ENCODE data around the gene TMEM81. TPM values are rescaled to one million over a fixed set of nuclear protein-coding genes. Genes with fewer than 3 reads are reported as not detected.

Gene TMEM81
- total RNA-seq, 2 donors from 2014 or later: 1.3 to 2.0 TPM

- Histone ChIP-seq H3K36me3 (replicated peaks in 1 of 2; ENCODE audit: insufficient read depth in 1 of 2, low read depth in 2 of 2) (no peaks in the 10 kb centered on the region), H3K27ac (no peak overlapping the region), H3K4me3 (no peak overlapping the region), H3K27me3 (no peaks in the 10 kb centered on the region), H3K9me3 (no peaks in the 10 kb centered on the region), H3K4me1 (peaks cover 6% of the 10 kb centered on the region)
- 45 to 46% methylated on average over 5 to 6 of the region's 6 CpGs for WGBS, 2 donors
- ATAC-seq: peak; percentile 79
- intact Hi-C loops (cut with DNase I): no loop called here
- TF ChIP-seq CTCF (IDR thresholded peaks at IDR 0.05) (no peak), POLR2A (IDR thresholded peaks at IDR 0.05) (no peak)
- peak in 3 of 4 donors; percentile 4 to 41 (median 27) for DNase-seq
Observed at GRCh38 chr1:205049479-205049878, 34.8 kb downstream of the TMEM81 start.

GRCh38 chr1:205048382-205048781 is 35.9 kb downstream of the TMEM81 start:
- DNase-seq: no peak
- H3K4me3 ChIP-seq: no peak overlapping the region
- no peaks in the 10 kb centered on the region for H3K27me3 ChIP-seq
- no peaks in the 10 kb centered on the region for H3K36me3 ChIP-seq (replicated peaks in 1 of 2; ENCODE audit: insufficient read depth in 1 of 2, low read depth in 2 of 2)
- peaks cover 6% of the 10 kb centered on the region for H3K4me1 ChIP-seq
- no peak for ATAC-seq
- no peak overlapping the region for H3K27ac ChIP-seq
- H3K9me3 ChIP-seq: no peaks in the 10 kb centered on the region
- intact Hi-C loops (cut with DNase I): no loop called here
- TF ChIP-seq CTCF (IDR thresholded peaks at IDR 0.05) (no peak), POLR2A (IDR thresholded peaks at IDR 0.05) (no peak)
- WGBS, 2 donors: 82 to 88% methylated on average over 7 to 9 of the region's 9 CpGs

GRCh38 chr1:205047764-205048231 is 36.5 kb downstream of the TMEM81 start:
- Histone ChIP-seq H3K27me3 (no peaks in the 10 kb centered on the region), H3K9me3 (no peaks in the 10 kb centered on the region), H3K36me3 (replicated peaks in 1 of 2; ENCODE audit: insufficient read depth in 1 of 2, low read depth in 2 of 2) (no peaks in the 10 kb centered on the region), H3K4me1 (peaks cover 6% of the 10 kb centered on the region), H3K4me3 (no peak overlapping the region), H3K27ac (no peak overlapping the region)
- intact Hi-C loops (cut with DNase I): no loop called here
- ATAC-seq: no peak
- 59 to 65% methylated on average over 5 of the region's 5 CpGs for WGBS, 2 donors
- DNase-seq: no peak
- TF ChIP-seq CTCF (IDR thresholded peaks at IDR 0.05) (no peak), POLR2A (IDR thresholded peaks at IDR 0.05) (no peak)

GRCh38 chr1:205046870-205047269 is 37.4 kb downstream of the TMEM81 start:
- H3K27ac ChIP-seq: no peak overlapping the region
- peaks cover 0 to 3% of the 10 kb centered on the region in 2 donors for H3K27me3 ChIP-seq
- no peaks in the 10 kb centered on the region for H3K9me3 ChIP-seq
- H3K4me3 ChIP-seq: no peak overlapping the region
- peaks cover 6% of the 10 kb centered on the region for H3K4me1 ChIP-seq
- WGBS, 2 donors: 54 to 60% methylated on average over 1 to 4 of the region's 4 CpGs
- H3K36me3 ChIP-seq (replicated peaks in 1 of 2; ENCODE audit: insufficient read depth in 1 of 2, low read depth in 2 of 2): no peaks in the 10 kb centered on the region
- intact Hi-C loops (cut with DNase I): no loop called here
- no peak for DNase-seq
- no peak for ATAC-seq
- TF ChIP-seq CTCF (IDR thresholded peaks at IDR 0.05): no peak
- TF ChIP-seq POLR2A (IDR thresholded peaks at IDR 0.05): no peak

- Histone ChIP-seq H3K36me3 (replicated peaks in 1 of 2; ENCODE audit: insufficient read depth in 1 of 2, low read depth in 2 of 2) (no peaks in the 10 kb centered on the region), H3K9me3 (no peaks in the 10 kb centered on the region), H3K4me1 (peaks cover 6% of the 10 kb centered on the region), H3K27me3 (peaks cover 0 to 3% of the 10 kb centered on the region in 2 donors), H3K27ac (no peak overlapping the region), H3K4me3 (no peak overlapping the region)
- 15 to 37% methylated on average over 11 of the region's 11 CpGs for WGBS, 2 donors
- intact Hi-C loops (cut with DNase I): no loop called here
- TF ChIP-seq POLR2A (IDR thresholded peaks at IDR 0.05): no peak
- TF ChIP-seq CTCF (IDR thresholded peaks at IDR 0.05): no peak
- ATAC-seq: no peak
- no peak for DNase-seq
Observed at GRCh38 chr1:205045146-205045545, 39.1 kb downstream of the TMEM81 start.
